HepG2 (cell line): Measurements from ENCODE around the gene DUS2. TPM values are rescaled to one million over a fixed set of nuclear protein-coding genes. Genes with fewer than 3 reads are reported as not detected.
A peak's percentile ranks its signal among the peaks of the same experiment; 100 is the strongest.

Source experiments
- ATAC-seq: fragments of 200-7000 bp; cut with Tn5 transposase; 3 replicates; pipeline ENCODE4 v1.9.1; 2020; ENCODE audit warnings: mild to moderate bottlenecking, moderate library complexity
- BruUV-seq: library from RNA; stranded (reverse); fragments of 400-500 nt; replicated peaks from 2 replicates; lab custom pipeline; 2021; lab: Mats Ljungman, UMichigan
- CTCF ChIA-PET: fragments of 300-600 bp; formaldehyde crosslinking; extraction: SDS; loops from one replicate; lab custom pipeline; 2021; ENCODE audit warnings: low total read pairs, inconsistent platforms, low intra/inter-chr PET ratio; lab: Yijun Ruan, JAX
- POLR2A ChIA-PET: fragments of 350-600 bp; sonication (Branson Sonifier 250); formaldehyde crosslinking; loops from one replicate; lab custom pipeline; 2020; ENCODE audit warnings: antibody characterized with exemption, inconsistent platforms; lab: Yijun Ruan, JAX
- DNase-seq: peaks from one replicate; pipeline ENCODE4 v3.0.0-alpha.2; 2015; ENCODE audit warnings: low spot score
- FAIRE-seq: peaks from 3 replicates; lab custom pipeline; 2011; peaks lifted over from hg19 to GRCh38; lab: Jason Lieb, UNC
- H2AFZ ChIP-seq: one replicate; pipeline ENCODE4 v1.6.1; 2011; ENCODE audit warnings: low read length, inconsistent platforms
- H3K27ac ChIP-seq: fragments of 300-600 bp; 3 replicates; pipeline ENCODE4 v1.8.0; 2011; ENCODE audit warnings: mixed run types, mild to moderate bottlenecking, mixed read lengths, low read length, inconsistent platforms; ENCODE audit not compliant: insufficient read depth; ENCODE audit errors: extremely low read length
- H3K27me3 ChIP-seq, 2 experiments: fragments of 200-600 bp in 1 of 2; 2 replicates in 1 of 2; 3 replicates in 1 of 2; pipeline versions ENCODE4 v1.6.0 to v1.8.0; 2011; ENCODE audit warnings: low read length in 2 of 2, mild to moderate bottlenecking in 2 of 2, moderate library complexity in 2 of 2, inconsistent platforms in 1 of 2; ENCODE audit not compliant: insufficient read depth in 2 of 2, control insufficient read depth in 1 of 2
- H3K36me3 ChIP-seq, 2 experiments: fragments of 200-600 bp in 1 of 2; replicated peaks in 1 of 2; 2 replicates in 1 of 2; 3 replicates in 1 of 2; pipeline versions ENCODE4 v1.5.1 to v1.8.0; 2011; ENCODE audit warnings: low read length in 2 of 2, inconsistent platforms in 1 of 2; ENCODE audit not compliant: insufficient read depth in 2 of 2, control insufficient read depth in 1 of 2
- H3K4me1 ChIP-seq: 2 replicates; pipeline ENCODE4 v1.5.1; 2012; ENCODE audit warnings: low read length, inconsistent platforms; ENCODE audit not compliant: insufficient read depth
- H3K4me2 ChIP-seq: 2 replicates; pipeline ENCODE4 v1.6.0; 2011; ENCODE audit warnings: low read depth, low read length, inconsistent platforms
- H3K4me3 ChIP-seq, 3 experiments: fragments of 200-600 bp in 1 of 3; sonication (generic), shearing (Covaris generic) in 1 of 3; replicated peaks in 1 of 3; 2 replicates each; pipeline ENCODE4 v1.5.1; 2011 to 2016; ENCODE audit warnings: low read length in 3 of 3, inconsistent platforms in 2 of 3, low read depth in 2 of 3, mild to moderate bottlenecking in 2 of 3, control low read depth in 1 of 3, mixed read lengths in 1 of 3; ENCODE audit not compliant: insufficient read depth in 1 of 3
- H3K79me2 ChIP-seq: one replicate; pipeline ENCODE4 v1.6.1; 2011; ENCODE audit warnings: low read length, inconsistent platforms; ENCODE audit not compliant: insufficient read depth
- H3K9ac ChIP-seq: 2 replicates; pipeline ENCODE4 v1.6.0; 2011; ENCODE audit warnings: mild to moderate bottlenecking, low read depth, low read length, inconsistent platforms; ENCODE audit not compliant: insufficient read depth
- H3K9me3 ChIP-seq: 2 replicates; pipeline ENCODE4 v1.5.1; 2012; ENCODE audit warnings: mild to moderate bottlenecking, low read length
- H4K20me1 ChIP-seq: 2 replicates; pipeline ENCODE4 v1.6.0; 2011; ENCODE audit warnings: inconsistent platforms, mild to moderate bottlenecking, low read length, moderate library complexity; ENCODE audit not compliant: insufficient read depth
- BRCA1 ChIP-seq: sonication (generic); formaldehyde crosslinking; IDR thresholded peaks from 2 replicates; pipeline ENCODE4 v1.4.0; 2020; ENCODE audit warnings: missing genetic modification reagents
- CBX2 ChIP-seq, 2 experiments: fragments of 200-600 bp in 1 of 2; sonication (generic); formaldehyde crosslinking in 1 of 2; IDR thresholded peaks; 2 replicates each; pipeline versions ENCODE4 v1.7.0 to v1.8.1; 2018 to 2022; ENCODE audit warnings: low read depth in 2 of 2, low read length in 1 of 2, mild to moderate bottlenecking in 1 of 2, missing genetic modification reagents in 1 of 2
- EEA1 ChIP-seq: sonication (generic); formaldehyde crosslinking; IDR thresholded peaks from 2 replicates; pipeline ENCODE4 v1.5.1; 2020; ENCODE audit warnings: mild to moderate bottlenecking, missing genetic modification reagents, borderline replicate concordance
- HNRNPK ChIP-seq: fragments of 200-400 bp; formaldehyde crosslinking; IDR thresholded peaks from 2 replicates; pipeline ENCODE4 v1.6.1; 2018; ENCODE audit warnings: low read length, low read depth, moderate library complexity, mild to moderate bottlenecking; ENCODE audit not compliant: poor library complexity, severe bottlenecking
- NONO ChIP-seq, 2 experiments: fragments of 450-650 bp in 1 of 2; sonication (generic) in 1 of 2; formaldehyde crosslinking in 1 of 2; IDR thresholded peaks in 1 of 2; conservative IDR thresholded peaks in 1 of 2; 2 replicates each; pipeline versions ENCODE4 v1.6.1 to v1.8.0; 2017 to 2022; ENCODE audit warnings: mild to moderate bottlenecking in 1 of 2, missing genetic modification reagents in 1 of 2, moderate library complexity in 1 of 2
- PCBP1 ChIP-seq: fragments of 200-400 bp; formaldehyde crosslinking; IDR thresholded peaks from 2 replicates; pipeline ENCODE4 v1.6.1; 2017; ENCODE audit warnings: mild to moderate bottlenecking, low read depth, low read length, borderline replicate concordance
- SOX6 ChIP-seq, 2 experiments: fragments of 450-650 bp in 1 of 2; sonication (generic) in 1 of 2; formaldehyde crosslinking in 1 of 2; IDR thresholded peaks; 2 replicates each; pipeline versions ENCODE4 v1.4.0 to v1.6.1; 2017 to 2020; ENCODE audit warnings: antibody characterized with exemption in 1 of 2, mild to moderate bottlenecking in 1 of 2, missing genetic modification reagents in 1 of 2
- ZBTB38 ChIP-seq: sonication (generic); formaldehyde crosslinking; IDR thresholded peaks from 2 replicates; pipeline ENCODE4 v1.5.1; 2020; ENCODE audit warnings: mild to moderate bottlenecking, missing genetic modification reagents
- WGBS: methylation state at CpG from one replicate; pipeline ENCODE4 v1.1.6; 2017; ENCODE audit warnings: low lambda C conversion rate; 5-methylcytosine and 5-hydroxymethylcytosine counted together
- in situ Hi-C: cut with HindIII; loops from 2 replicates; pipeline ENCODE4 v1.10.0; 2017; ENCODE audit warnings: low pct_unique_long_range_greater_than_20kb; ENCODE audit not compliant: extremely low pct_ligation_motif_present
- intact Hi-C: fragments of 100-400 bp; cut with micrococcal nuclease; formaldehyde crosslinking; loops from one replicate; pipeline ENCODE4 v1.10.0; 2022; ENCODE audit not compliant: unreplicated experiment
- polyA plus RNA-seq, 8 experiments: library from polyadenylated mRNA; depleted of rRNA in 3 of 8; stranded (reverse) in 7 of 8; unstranded in 1 of 8; fragments of >200 nt; fragmentation: Illumina TruSeq in 4 of 8; extraction: Trizol in 4 of 8; gene quantifications; 2 replicates each; pipeline versions ENCODE4 v1.2.1 to v1.2.3, GENCODE V29; 2011 to 2016; ENCODE audit warnings: low read depth in 4 of 8, missing spikeins in 1 of 8, mixed read lengths in 1 of 8; ENCODE audit not compliant: insufficient read depth in 1 of 8
- total RNA-seq, 5 experiments: library from RNA; depleted of rRNA; stranded (reverse); fragments of >200 nt; fragmentation: Illumina TruSeq; extraction: Trizol; gene quantifications; 2 replicates each; pipeline ENCODE4 v1.2.3, GENCODE V29; 2016; ENCODE audit warnings: low read depth in 1 of 5

DUS2 gene
- total and polyA plus RNA-seq, 2 of the 13 experiments (the other 11 are each of a cell fraction or from before 2014, with no cell fraction given) = 17.8 to 25.1 TPM

- intact Hi-C loops = loop anchor here (10.0 kb wide), 1 partner anchor 252 kb away; no protein-coding TSS in a partner anchor
- BruUV-seq = no TSS peak
- no peaks in the 10 kb centered on the region for H3K4me1 ChIP-seq
- H4K20me1 ChIP-seq = no peaks in the 10 kb centered on the region
- WGBS = 100% methylated on average over 1 of the region's 1 CpG
- H3K9me3 ChIP-seq = no peaks in the 10 kb centered on the region
- ATAC-seq = no peak
- H3K4me2 ChIP-seq = no peak overlapping the region
- H2AFZ ChIP-seq = no peak overlapping the region
- TF ChIP-seq HNRNPK = peak; percentile 93
- no peak for TF ChIP-seq SOX6 (IDR thresholded peaks at IDR 0.05)
- no peak for TF ChIP-seq SOX6 (CRISPR knock-in tag; IDR thresholded peaks at IDR 0.05)
- TF ChIP-seq ZBTB38 (CRISPR knock-in tag) = no peak
- TF ChIP-seq EEA1 (CRISPR knock-in tag) = no peak
- 0 out of 2 replicates have a peak, but pooled peaks have one; percentile 61 for TF ChIP-seq PCBP1
- TF ChIP-seq NONO (IDR thresholded peaks at IDR 0.05) = no peak
- TF ChIP-seq NONO (CRISPR knock-in tag; conservative IDR thresholded peaks at IDR 0.05) = no peak
- TF ChIP-seq CBX2 (IDR thresholded peaks at IDR 0.05; ENCODE audit: low read depth, low read length) = no peak
- TF ChIP-seq CBX2 (CRISPR knock-in tag; IDR thresholded peaks at IDR 0.05; ENCODE audit: low read depth) = no peak
- no peak for TF ChIP-seq BRCA1
- TF ChIP-seq, all 625 proteins: peak for 2
- DNase-seq (no peak), FAIRE-seq (no peak)
- CTCF ChIA-PET = no interaction called here
- POLR2A ChIA-PET = no interaction called here
- no peak overlapping the region for H3K27ac ChIP-seq
- no peaks in the 10 kb centered on the region for H3K79me2 ChIP-seq
- H3K36me3 ChIP-seq = peaks cover 37 to 51% of the 10 kb centered on the region in 2 experiments
- H3K9ac ChIP-seq = no peak overlapping the region
- H3K4me3 ChIP-seq = no peak overlapping the region
- in situ Hi-C loops = no loop called here
- H3K27me3 ChIP-seq = no peaks in the 10 kb centered on the region
Measured at GRCh38 chr16:68066763-68067162, 43.7 kb downstream of the DUS2 start.
